Epithelial cell of esophagus (primary cell): ENCODE measurements around the gene TSPAN3.

Experiments used
- DNase-seq: peaks from one replicate; pipeline ENCODE4 v3.0.0; 2010; ENCODE audit warnings: low read depth
- H3K4me3 ChIP-seq: 2 replicates; pipeline ENCODE4 v1.5.1; 2011; ENCODE audit warnings: mild to moderate bottlenecking, low read length, control low read depth
- CTCF ChIP-seq: IDR thresholded peaks from 2 replicates; pipeline ENCODE4 v1.5.1; 2011; ENCODE audit warnings: low read depth, mild to moderate bottlenecking, low read length, control low read depth, inconsistent platforms; ENCODE audit not compliant: insufficient read depth; ENCODE audit errors: missing control alignments

Gene TSPAN3

DNA sequence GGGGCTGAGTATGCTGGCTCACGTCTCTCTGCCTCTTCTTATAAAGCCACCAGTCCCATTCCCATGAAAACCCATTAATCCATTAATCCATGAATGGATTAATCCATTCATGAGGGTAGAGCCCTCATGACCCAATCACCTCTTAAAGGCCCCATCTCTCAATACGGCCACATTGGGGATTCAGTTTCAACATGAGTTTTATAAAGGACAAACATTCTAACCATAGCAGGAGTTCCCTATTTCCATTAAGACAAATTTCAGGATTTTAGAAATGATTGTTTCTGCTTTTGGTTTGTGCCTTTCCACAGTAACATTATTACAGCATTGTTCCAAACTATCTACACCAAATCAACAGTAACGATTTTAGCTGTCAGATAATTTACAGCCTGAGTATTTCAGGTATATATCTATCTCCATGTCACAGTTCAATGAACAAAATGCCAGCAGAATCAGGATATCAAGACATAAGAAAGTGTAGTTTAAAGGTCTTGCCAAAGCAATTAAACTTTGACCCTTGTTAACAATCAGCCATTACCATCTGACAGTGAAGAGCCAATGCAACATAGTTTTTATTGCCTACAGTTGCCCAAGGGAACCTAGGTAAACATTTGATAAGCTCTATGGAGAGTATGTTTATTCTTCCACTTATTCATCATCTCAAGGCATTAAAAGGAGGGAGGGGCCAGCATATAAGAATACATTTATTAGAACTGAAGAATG, 3.8 kb downstream of the TSPAN3 start:
- peak; percentile 68 for DNase-seq
- no peak overlapping the region for H3K4me3 ChIP-seq
- TF ChIP-seq CTCF: no peak

- H3K4me3 ChIP-seq: no peak overlapping the region
- peak; percentile 84 for DNase-seq
- TF ChIP-seq CTCF: no peak
Observed at GRCh38 chr15:77064539-77065308, 6.2 kb downstream of the TSPAN3 start.

DNA sequence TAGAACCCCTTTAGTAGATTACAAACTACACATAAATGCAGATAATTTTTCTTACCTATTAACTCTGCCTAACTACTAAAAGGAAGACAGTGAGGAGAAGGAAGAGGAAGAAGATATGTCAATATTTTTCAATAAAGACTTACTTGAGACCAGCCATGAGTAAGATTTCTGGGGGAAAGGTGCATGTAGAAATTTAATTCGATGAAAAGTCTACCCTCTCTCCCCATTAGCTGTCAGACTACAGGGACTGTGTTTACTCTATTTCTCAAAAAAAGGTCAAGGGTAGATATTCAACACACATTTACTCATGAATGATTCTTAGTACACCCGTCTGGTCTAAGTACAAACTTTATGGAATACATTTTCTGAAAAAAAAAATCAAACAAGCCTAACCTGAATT, 6.8 kb downstream of the TSPAN3 start:
- TF ChIP-seq CTCF: no peak
- H3K4me3 ChIP-seq: no peak overlapping the region
- no peak for DNase-seq

GRCh38 chr15:77063249-77063648, 7.7 kb downstream of the TSPAN3 start:
- no peak for TF ChIP-seq CTCF

DNA sequence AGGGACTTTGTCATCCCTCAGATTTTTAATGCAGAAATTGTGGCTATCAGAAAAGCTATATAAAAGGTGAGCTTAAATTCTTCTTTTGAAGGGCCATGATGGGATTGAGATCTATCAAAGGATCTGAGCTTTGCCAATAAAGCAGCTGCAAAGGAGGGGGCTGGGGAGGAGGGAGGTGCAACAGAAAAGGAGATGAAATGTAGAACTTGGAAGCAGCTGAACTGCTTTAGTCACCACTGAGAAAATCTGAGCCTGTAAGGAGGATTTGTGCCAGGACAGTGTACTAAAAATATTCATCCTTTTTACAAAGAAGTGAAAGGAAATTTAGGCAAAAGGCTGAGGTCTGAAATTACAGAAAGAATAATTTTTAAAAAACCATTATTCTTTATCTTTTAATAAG, 10.4 kb downstream of the TSPAN3 start:
- TF ChIP-seq CTCF: no peak
- DNase-seq: no peak
- H3K4me3 ChIP-seq: no peak overlapping the region

More at GRCh38 chr15:77063249-77063648, 7.7 kb downstream of the TSPAN3 start:
- H3K4me3 ChIP-seq: no peak overlapping the region
- DNase-seq: no peak

DNA sequence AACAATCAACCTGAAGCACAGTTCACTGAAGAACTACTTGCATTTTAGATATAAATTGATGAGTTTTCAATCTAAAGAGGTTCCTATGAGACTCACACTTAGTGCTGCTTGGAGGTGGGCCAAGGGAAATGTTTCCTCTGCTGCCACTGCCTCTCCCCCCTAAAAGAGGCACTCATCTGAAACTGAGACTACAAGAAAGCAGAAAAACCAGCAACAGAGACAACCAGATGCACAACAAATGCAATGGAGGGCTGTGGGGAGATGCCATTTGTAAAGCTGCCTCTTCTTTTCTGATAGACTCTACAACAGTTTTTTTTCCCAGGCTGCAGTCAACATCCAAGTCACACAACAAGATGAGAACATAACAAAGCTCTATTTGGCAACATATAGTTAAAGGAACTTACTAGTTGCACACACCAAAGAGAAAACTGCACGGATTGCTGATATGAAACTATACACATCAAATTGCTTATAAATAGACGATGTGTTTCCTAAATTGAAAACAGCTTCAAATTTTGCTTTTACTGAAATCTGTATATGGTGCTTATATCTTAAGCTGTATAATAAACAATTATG, 11.0 kb downstream of the TSPAN3 start:
- TF ChIP-seq CTCF: no peak
- no peak for DNase-seq
- no peak overlapping the region for H3K4me3 ChIP-seq
